HG03378 (cell line): ENCODE data around the gene ARPC1B.
"Not testable (repeated sequence)": the region's sequence is repeated elsewhere in the genome, so short reads cannot be mapped to it uniquely, and the experiment has no call there.

Experiments
- ATAC-seq: cut with Tn5 transposase; IDR thresholded peaks from one replicate; pipeline ENCODE4 v1.9.1; 2021; ENCODE audit warnings: mild to moderate bottlenecking, moderate library complexity; ENCODE audit not compliant: unreplicated experiment

Gene ARPC1B

DNA sequence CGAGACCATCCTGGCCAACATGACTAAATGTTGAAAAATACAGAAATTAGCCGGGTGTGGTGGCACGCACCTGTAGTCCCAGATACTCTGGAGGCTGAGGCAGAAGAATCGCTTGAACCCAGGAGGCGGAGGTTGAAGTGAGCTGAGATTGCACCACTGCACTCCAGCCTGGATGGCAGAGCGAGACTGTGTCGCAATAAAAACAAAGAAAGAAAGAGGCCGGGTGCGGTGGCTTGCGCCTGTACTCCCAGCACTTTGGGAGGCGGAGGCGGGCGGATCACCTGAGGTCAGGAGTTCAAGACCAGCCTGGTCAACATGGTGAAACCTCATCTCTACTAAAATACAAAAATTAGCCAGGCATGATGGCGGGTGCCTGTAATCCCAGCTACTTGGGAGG, 12.7 kb downstream of the ARPC1B start:
- not testable (repeated sequence) for ATAC-seq

DNA sequence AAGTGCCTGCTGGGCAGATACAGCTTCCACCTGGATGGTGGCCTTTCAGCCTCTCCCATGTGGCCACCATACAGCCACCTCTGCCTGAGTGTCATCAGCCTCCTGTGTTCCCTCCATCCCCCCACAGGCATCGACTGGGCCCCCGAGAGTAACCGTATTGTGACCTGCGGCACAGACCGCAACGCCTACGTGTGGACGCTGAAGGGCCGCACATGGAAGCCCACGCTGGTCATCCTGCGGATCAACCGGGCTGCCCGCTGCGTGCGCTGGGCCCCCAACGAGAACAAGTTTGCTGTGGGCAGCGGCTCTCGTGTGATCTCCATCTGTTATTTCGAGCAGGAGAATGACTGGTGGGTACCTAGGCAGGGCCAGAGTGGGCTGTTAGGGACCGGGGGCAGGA, 13.4 kb downstream of the ARPC1B start:
- ATAC-seq: no peak

DNA sequence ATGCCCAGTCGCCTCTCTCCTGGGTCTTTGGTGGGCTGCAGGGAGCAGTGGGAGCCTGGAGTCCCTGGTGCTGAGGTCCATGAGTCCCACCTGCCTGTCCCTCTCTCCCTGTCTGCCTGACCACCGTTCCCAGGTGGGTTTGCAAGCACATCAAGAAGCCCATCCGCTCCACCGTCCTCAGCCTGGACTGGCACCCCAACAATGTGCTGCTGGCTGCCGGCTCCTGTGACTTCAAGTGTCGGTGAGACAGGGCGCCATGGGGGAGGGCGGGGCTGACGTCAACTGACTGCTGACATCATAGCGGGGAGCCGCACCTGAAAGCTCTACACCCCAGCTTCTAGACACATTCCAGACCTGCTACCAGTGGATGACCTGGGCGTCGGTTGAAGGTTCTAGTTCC, 15.2 kb downstream of the ARPC1B start:
- no peak for ATAC-seq

DNA sequence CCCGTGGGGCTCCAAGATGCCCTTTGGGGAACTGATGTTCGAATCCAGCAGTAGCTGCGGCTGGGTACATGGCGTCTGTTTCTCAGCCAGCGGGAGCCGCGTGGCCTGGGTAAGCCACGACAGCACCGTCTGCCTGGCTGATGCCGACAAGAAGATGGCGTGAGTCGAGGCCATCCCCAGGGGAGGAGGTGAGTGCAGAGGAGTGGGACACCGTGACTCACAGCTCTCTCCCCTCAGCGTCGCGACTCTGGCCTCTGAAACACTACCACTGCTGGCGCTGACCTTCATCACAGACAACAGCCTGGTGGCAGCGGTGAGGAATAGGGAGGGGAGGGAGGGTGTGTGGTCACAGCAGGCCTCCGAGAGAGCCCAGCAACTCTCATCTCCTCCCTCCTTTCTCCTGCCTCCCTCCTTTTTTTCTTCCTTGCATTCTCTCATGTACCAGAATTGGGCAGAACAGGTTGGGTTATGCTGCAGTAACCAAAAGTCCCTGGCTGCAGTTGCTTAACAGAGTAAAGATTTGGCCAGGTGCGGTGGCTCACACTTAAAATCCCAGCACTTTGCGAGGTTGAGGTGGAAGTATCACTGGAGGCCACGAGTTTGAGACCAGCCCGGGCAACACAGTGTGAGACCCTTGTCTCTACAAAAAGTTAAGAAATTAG, 16.5 kb downstream of the ARPC1B start:
- ATAC-seq: no peak

DNA sequence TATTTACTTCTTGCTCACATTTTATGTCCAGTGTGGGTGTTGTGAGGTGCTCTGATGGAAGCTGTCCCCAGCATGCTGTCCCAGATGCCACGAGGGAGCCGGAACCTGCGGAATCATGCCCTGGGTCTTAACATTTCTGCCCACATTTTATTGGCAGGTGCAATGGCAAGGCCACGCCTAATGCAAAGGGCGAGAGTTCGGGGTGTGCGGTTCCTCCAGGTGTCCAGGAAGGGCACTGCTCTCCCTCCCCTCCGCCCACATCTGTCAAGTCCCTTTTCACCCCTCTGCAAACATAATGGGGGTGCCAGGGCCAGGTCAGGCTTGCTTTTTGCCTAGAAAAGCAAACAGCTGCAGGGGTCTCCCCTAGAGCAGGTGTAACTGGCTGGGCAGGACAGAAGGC, 17.5 kb downstream of the ARPC1B start:
- ATAC-seq: no peak

DNA sequence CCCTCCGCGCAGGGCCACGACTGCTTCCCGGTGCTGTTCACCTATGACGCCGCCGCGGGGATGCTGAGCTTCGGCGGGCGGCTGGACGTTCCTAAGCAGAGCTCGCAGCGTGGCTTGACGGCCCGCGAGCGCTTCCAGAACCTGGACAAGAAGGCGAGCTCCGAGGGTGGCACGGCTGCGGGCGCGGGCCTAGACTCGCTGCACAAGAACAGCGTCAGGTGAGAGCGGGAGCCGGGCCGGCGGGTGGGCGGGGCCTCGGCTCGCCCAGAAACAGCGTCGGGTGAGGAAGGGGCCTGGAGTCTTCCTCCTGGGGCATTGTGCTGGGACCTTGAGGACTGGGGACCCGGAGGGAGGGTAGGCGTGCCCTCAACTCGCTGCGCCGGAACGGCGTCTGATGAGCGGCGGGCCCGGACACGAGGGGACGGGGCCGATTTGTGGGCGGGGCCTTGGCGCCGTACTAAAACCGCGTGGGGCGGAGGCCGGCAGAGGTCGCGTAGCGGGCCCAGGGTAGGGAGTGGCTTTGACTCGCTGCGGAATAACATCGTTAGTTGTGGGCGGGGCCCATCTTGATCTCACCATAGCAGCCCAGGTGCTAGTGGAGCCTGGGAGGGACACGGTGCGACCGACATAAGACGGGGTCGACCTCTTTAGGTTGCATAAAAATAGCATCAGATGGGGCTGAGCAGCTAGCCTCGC, 18.3 kb downstream of the ARPC1B start:
- ATAC-seq: no peak

DNA sequence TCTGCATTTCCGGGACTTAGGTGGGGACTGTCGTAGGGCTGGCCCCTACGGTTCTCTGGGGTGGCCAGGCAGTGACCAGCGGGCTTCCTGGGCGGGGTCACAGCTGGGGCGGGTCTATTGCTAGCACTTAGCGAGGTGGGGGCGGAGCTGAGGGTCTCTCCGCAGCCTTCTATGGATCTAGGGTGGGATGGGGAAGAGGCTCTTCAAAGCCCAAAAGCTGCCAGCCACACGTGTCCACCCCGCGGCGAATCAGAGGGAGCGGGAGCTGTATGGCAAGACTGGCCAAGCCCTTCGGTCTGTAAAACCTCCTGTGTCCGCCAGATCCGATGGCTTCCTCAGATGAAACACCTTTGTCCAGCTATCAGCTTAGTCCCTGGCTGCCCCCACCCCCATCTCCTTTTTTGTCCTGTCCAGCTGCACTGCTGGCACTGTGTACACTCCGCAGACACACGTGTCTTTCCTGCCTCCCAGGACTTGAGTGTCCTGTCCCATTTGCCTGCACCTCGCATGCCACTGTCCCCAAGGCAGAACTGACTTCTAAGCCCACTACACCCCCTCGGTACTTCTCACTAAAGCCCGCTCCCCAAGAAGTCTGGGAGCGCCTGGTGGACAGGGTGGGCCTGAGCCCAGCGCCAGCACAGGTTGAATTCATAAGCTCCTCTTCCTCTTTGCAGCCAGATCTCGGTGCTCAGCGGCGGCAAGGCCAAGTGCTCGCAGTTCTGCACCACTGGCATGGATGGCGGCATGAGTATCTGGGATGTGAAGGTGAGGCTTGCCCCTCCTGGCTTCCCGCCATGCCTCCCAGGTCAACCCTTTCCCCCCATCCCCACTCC, 19.0 kb downstream of the ARPC1B start:
- no peak for ATAC-seq

DNA sequence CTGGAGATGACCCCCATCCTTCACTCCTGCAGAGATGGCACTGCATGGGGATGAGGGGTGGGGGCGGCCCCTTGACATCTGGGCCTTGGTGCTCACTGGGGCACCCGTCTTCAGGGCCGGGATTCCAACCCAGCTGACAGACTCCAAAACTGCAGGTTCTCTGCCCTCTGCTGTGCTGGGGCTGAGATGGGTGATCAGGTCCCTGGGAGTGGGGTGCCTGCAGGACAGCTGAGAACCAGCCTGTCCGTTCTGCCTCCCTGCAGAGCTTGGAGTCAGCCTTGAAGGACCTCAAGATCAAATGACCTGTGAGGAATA, 19.6 kb downstream of the ARPC1B start:
- no peak for ATAC-seq

DNA sequence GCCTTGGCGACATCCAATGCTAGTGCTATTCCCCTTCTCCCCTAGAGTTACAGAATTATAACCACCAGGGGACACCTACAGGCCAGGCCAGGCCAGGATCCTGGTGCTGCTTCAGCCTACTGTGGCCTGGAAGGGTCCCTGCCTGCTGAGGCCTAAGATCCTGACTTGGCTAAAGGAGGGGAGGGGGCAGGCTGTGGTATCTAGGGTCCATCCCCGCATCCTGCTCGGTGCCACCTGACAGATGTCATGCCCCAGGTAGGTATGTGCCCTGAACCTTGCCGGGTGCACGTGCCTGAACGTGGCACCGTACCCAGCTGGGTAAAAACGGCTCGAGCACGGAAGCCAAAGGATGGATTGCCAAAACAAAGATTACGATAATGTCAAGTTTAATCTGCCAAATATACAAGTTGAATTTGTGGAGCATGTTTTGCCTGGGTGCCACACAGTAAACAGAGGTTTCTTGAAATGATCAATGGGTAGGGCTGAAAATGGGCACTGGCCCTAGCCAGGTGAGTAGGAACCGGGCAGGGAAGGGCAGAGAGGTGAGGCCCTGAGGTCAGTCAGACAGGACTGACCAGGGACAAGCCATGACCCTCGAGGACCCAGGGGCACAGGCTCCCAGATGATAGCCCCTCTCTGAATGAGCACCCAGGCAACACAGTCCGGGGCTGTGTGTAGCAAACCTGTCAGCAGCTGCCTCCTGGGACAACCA, 21.2 kb downstream of the ARPC1B start:
- no peak for ATAC-seq

DNA sequence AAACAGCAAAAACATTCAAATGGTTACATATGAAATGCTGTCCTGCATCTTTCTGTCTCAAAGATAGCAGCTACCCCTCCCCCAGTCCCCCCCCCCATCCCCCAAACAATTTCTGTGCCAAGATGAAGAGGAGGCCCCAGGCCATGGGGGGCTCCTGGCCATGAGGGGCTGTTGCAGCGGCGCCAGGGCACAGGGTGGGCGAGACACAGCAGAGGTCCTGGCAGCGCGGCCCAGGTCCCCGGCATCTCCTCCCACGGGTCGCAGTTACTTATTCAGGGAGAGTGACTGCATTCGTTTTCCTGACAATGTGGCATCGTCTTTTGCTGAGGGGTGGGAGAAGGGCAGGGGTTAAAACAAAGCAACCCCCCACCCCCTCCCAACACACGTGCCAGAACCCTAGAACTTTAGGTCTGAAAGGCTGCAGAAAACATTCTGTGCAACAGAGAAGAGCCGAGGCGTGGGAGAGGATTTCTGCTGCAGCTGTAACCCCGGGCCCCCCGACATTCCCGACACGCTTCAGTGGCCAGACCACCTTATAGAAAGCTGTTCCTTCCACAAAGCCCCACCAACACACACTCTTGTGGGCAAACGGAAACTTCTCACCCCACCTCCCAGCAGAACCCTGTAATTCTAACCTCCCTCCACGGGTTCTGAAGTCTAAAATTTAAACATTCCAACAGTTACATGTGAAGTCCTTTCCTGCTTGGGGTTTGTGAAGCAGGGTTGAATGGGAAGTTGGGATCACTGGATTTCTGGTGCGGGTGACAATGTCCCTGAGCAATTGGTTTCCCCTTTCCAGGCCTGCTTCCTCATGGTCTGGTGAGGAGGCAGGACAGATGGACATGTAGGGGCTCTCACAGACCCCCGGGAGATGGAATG, 22.1 kb downstream of the ARPC1B start:
- no peak for ATAC-seq

DNA sequence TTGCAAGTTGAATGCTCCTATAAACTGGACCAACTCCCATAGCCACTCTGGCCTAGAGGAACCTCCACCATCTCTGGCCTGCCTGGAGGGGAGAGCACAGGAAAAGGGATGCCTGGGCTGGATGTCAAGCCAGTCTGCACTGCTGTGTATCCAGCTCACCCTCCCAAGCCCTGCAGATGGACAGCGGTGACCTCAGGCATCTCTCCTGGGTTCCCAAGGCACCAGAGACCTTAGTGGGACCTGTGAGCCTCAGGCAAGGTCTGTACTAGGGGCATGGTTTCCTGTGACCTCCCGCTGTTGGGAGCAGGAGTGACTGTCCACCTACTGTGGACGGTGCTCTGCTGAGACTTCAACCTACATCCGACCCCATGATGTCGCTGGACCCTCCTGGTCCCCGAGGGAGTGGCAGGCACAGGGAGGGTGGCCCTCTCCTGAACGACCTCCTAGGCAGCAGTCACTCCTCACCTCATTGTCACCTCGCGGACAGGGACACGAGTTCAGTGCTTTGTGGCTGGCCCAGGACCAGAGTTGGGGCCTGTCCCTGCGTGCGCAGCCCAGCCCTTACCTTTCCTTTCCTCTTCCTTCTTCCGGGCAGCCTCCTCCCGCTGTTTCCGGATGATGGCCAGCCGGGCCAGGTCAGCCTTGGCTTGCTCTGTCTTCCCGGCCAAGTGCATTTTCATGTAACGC, 22.9 kb downstream of the ARPC1B start:
- no peak for ATAC-seq

DNA sequence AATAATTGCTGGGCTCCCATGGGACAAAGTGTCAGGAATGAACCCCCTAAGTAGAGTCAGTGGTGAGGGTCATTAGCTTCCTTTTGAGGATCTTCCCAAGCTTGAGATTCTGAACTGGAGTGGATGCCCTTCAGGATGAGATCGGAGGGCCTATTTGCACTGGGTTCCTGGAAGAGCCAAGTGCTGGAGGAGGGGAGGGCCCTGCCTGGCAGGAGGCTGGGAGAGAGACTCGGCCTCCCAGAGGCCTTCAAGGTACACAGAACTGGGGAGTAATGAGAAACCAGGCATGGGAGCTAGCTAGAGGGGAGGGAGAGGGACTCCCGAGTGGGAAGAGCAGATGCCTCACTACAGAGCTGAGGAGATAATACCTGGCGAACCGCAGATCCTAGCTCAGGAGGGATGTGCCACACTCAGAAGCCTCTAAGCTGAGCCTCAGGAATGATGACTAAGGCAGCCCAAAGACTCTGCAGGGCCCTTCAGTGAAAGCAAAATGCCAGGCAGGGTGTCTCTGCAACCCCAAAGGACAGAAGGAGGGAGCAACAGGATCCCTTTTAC, 24.4 kb downstream of the ARPC1B start:
- ATAC-seq: no peak

DNA sequence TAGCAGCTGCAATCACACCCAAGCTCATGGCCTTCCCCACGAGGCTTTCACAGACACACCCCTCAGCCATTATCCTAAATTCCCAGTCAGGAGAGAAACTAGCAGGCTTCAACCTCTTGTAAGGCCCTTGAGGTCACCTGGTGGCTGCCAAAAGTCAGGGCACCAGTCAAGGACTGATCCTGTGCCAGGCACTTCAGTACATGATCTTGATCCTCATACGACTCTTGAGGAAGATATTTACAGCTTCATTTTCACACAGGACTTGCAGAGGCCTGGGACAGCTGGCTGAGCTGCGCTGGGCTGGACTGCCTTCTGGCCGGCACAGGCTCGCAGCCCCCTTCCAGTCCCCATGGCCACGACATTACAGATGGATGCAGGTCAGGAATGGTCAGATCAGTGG, 25.1 kb downstream of the ARPC1B start:
- ATAC-seq: no peak

DNA sequence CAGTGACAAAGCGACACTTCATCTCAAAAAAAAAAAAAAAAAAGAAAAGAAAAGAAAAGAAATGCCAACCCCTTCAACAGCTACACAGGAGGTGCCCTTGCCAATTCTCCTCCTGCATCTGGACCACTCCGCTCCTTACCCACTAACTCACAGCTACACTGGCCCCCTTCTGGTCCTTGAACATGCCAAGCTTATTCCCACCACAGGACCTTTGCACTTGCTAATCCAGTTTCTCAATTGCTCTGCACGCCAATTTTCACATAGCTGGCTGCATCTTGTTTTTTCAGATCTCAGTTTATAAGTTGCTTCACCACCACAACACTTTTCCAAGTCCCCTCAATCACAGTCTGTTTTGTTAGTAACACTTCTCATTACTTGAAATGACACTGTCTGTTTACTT, 28.3 kb downstream of the ARPC1B start:
- no peak for ATAC-seq

DNA sequence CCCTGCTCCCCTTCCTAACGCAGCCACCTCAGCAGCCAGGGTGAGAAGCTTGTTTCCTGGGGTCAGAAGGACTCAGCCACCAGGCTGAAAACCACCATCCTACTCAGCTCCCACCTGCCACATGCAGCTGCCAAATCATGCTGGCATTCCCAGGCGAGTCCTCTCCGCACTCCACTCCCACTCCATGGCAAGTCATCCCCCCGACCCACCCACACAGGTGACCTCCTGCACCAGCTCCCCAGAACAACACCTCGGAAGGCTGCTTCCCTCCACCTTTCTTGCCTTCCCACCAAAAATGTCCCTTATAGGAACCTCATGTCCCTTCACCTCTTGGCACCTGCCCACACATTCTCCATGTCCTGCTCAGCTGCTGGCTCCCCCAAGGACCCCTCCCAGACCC, 29.2 kb downstream of the ARPC1B start:
- no peak for ATAC-seq

DNA sequence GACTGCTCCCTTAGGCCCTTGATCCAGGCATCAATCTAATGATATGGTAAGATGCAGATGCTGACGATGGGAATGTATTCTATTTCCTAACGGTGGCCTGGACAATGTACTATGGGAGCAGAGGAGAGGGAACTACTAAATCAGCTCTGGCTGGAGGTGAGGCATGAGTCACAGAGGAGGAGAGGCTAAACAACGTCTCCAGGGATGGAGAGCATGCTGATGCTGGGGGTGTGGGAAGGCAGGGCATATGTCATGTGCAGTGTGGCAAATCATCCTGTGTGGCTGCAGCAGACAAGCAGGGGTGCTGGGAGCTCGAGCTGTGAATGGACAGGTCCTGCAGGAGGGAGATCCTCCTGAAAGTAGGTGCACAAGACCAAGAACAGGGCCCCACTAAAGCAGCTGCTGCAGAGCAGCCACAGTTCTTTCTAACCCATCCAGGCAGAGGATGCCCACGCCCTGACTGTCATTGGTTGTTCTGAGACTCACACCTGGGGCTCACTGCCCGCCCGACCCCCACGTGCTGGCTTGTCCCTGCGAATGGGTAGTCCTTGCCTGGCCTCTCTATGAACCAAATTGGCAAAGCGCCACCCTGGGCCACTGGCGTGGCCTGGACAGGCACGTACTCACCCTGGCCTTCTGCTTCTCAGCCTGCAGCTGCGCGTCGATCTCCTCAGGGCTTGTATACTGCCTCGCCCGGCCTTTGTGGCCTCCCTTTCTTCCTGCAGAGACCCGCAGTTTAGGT, 29.9 kb downstream of the ARPC1B start:
- no peak for ATAC-seq

DNA sequence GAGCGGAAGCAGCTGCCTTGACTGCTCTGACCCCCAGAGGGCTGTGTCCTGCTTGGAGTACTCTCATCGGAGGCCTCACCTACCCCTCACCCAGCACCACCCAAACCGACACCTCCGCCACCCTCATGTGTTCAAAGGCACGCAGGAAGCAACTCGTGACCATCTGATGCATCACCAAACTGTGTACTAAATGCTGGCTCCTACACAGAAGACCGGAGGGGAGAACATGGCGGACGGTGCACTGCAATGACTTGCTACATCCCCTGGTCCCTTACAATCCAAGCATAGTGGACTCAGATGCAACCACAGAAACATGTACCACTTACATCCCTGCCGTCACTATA, 30.4 kb downstream of the ARPC1B start:
- no peak for ATAC-seq

DNA sequence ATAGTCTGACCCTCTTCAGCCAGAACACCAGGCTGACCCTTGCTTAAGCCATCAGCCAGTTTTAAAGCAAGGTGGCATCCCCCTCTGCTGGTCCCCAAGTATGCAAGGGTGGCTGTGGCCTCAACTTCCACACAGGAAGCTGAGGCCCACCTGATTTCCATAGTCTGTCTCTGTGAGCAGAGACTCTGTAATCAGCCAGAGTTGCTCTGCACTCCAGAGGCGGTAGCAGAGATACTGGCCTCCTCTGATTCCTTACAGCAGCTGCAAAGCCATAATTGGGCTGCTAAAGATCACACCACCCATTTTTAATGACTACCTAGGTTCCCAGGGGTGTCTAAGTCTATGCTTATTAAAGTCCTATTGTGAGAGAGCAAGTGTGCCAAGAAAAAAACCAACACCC, 32.0 kb downstream of the ARPC1B start:
- ATAC-seq: no peak

DNA sequence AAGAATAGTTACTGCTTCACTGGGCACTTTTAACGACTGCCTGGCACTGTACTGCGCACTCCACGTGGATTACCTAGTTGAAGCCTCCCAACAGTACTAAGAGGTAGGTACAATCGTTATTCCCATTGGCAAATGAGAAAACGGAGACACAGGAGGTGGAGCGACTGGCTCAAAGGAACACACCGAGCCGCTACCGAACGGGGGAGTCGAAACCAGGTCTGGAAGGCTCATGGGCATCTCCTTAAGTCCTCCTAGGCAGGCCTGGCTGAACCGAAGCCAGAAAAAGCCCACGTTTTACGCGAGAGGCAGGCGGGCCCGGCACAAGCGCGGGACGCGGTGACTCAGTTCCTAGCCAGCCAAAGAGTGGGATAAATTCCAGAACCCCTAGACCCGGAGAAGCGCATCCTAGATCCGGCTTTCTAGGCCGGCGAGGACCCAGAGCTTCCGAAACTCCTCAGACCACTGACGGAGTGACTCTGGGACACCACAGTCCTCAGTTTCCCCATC, 33.4 kb downstream of the ARPC1B start:
- no peak for ATAC-seq
